Neural progenitor cell (in vitro differentiated cells): ENCODE measurements around the gene RNF126. TPM values are rescaled to one million over a fixed set of nuclear protein-coding genes. Genes with fewer than 3 reads are reported as not detected.

Experiments used
- DNase-seq: peaks from one replicate; pipeline ENCODE4 v3.0.0-alpha.2; 2016; ENCODE audit warnings: low spot score
- H2AFZ ChIP-seq: fragments of 200-600 bp; sonication (generic); replicated peaks from 2 replicates; pipeline ENCODE4 v1.6.1; 2016; ENCODE audit warnings: antibody characterized with exemption
- H3F3A ChIP-seq: fragments of 200-600 bp; sonication (generic); 2 replicates; pipeline ENCODE4 v1.6.1; 2016; ENCODE audit warnings: antibody characterized with exemption, low read depth
- H3K27ac ChIP-seq: fragments of 200-600 bp; sonication (generic); 2 replicates; pipeline ENCODE4 v1.5.1; 2016; ENCODE audit warnings: mild to moderate bottlenecking
- H3K27me3 ChIP-seq: fragments of 200-600 bp; sonication (generic); 2 replicates; pipeline ENCODE4 v1.6.1; 2016; ENCODE audit warnings: mild to moderate bottlenecking, moderate library complexity
- H3K36me3 ChIP-seq: fragments of 200-600 bp; sonication (generic); 2 replicates; pipeline ENCODE4 v1.5.1; 2016
- H3K4me1 ChIP-seq: fragments of 200-600 bp; sonication (generic); 2 replicates; pipeline ENCODE4 v1.6.1; 2016; ENCODE audit warnings: mixed run types
- H3K4me2 ChIP-seq: fragments of 200-600 bp; sonication (generic); 2 replicates; pipeline ENCODE4 v1.6.1; 2016
- H3K4me3 ChIP-seq: fragments of 200-600 bp; sonication (generic); 2 replicates; pipeline ENCODE4 v1.5.1; 2016
- H3K79me2 ChIP-seq: fragments of 200-600 bp; sonication (generic); 2 replicates; pipeline ENCODE4 v1.6.1; 2016; ENCODE audit warnings: low read depth
- H3K9ac ChIP-seq: fragments of 200-600 bp; sonication (generic); 2 replicates; pipeline ENCODE4 v1.6.1; 2016
- H3K9me3 ChIP-seq: fragments of 200-600 bp; sonication (generic); 2 replicates; pipeline ENCODE4 v1.5.1; 2016; ENCODE audit warnings: low read depth
- H4K20me1 ChIP-seq: fragments of 200-600 bp; sonication (generic); 2 replicates; pipeline ENCODE4 v1.6.1; 2016; ENCODE audit warnings: low read depth
- H3K27ac Mint-ChIP-seq: 3 replicates; pipeline ENCODE4 v1.8.0; 2021; ENCODE audit warnings: mixed read lengths
- H3K27me3 Mint-ChIP-seq: 2 replicates; pipeline ENCODE4 v1.8.0; 2022; ENCODE audit warnings: low read depth, mild to moderate bottlenecking, inconsistent platforms, moderate library complexity, mixed read lengths; ENCODE audit not compliant: insufficient read depth
- H3K36me3 Mint-ChIP-seq: 3 replicates; pipeline ENCODE4 v1.8.0; 2021; ENCODE audit warnings: mixed read lengths
- H3K4me1 Mint-ChIP-seq: 3 replicates; pipeline ENCODE4 v1.8.0; 2021; ENCODE audit warnings: mixed read lengths
- H3K4me3 Mint-ChIP-seq: 3 replicates; pipeline ENCODE4 v1.8.0; 2021; ENCODE audit warnings: mild to moderate bottlenecking, moderate library complexity, mixed read lengths
- H3K9me3 Mint-ChIP-seq: 3 replicates; pipeline ENCODE4 v1.8.0; 2020; ENCODE audit warnings: mixed read lengths
- CTCF ChIP-seq: fragments of 200-600 bp; sonication (generic); IDR thresholded peaks from 2 replicates; pipeline ENCODE4 v1.5.1; 2017; ENCODE audit warnings: antibody characterized with exemption, mild to moderate bottlenecking
- EZH2 ChIP-seq: fragments of 200-600 bp; sonication (generic); IDR thresholded peaks from 2 replicates; pipeline ENCODE4 v1.6.1; 2017; ENCODE audit warnings: antibody characterized with exemption, mild to moderate bottlenecking, moderate library complexity
- EZH2phosphoT487 ChIP-seq: fragments of 200-600 bp; sonication (generic); IDR thresholded peaks from 2 replicates; pipeline ENCODE4 v1.6.1; 2017; ENCODE audit warnings: antibody characterized with exemption
- total RNA-seq: library from RNA; depleted of rRNA; stranded (reverse); fragments of >200 nt; gene quantifications from 2 replicates; pipeline ENCODE4 v1.2.3, GENCODE V29; 2015; ENCODE audit warnings: low replicate concordance

The RNF126 gene
- total RNA-seq, 1 donor from 2014 or later: 9.7 TPM

GRCh38 chr19:660793-661426 is 2.1 kb downstream of the RNF126 start:
- peaks cover 4% of the 10 kb centered on the region for H3K27me3 Mint-ChIP-seq
- H2AFZ ChIP-seq: no peak overlapping the region
- peak overlapping the region; percentile 34 for H3K9ac ChIP-seq
- peaks cover 69% of the 10 kb centered on the region for H4K20me1 ChIP-seq
- peaks cover 7% of the 10 kb centered on the region for H3K27me3 ChIP-seq
- peaks cover 20% of the 10 kb centered on the region for H3K4me1 Mint-ChIP-seq
- TF ChIP-seq EZH2phosphoT487 (no peak), CTCF (no peak), EZH2 (no peak)
- no peak overlapping the region for H3K27ac Mint-ChIP-seq
- peaks cover 70% of the 10 kb centered on the region for H3K79me2 ChIP-seq
- H3K27ac ChIP-seq: no peak overlapping the region
- H3K9me3 ChIP-seq: no peaks in the 10 kb centered on the region
- H3K4me3 ChIP-seq: peak overlapping the region; percentile 100
- H3K36me3 ChIP-seq: no peaks in the 10 kb centered on the region
- DNase-seq: no peak
- H3K4me1 ChIP-seq: peaks cover 12% of the 10 kb centered on the region
- H3K9me3 Mint-ChIP-seq: peaks cover 3% of the 10 kb centered on the region
- peak overlapping the region; percentile 85 for H3K4me3 Mint-ChIP-seq
- H3K4me2 ChIP-seq: peak overlapping the region; percentile 99
- H3K36me3 Mint-ChIP-seq: no peaks in the 10 kb centered on the region
- peaks cover 11% of the 10 kb centered on the region for H3F3A ChIP-seq

GRCh38 chr19:658916-659839 is 3.8 kb downstream of the RNF126 start:
- Histone ChIP-seq H3K27me3 (no peaks in the 10 kb centered on the region), H3K4me1 (peaks cover 12% of the 10 kb centered on the region), H3K4me2 (no peak overlapping the region), H2AFZ (no peak overlapping the region), H3K9ac (no peak overlapping the region), H3K36me3 (no peaks in the 10 kb centered on the region), H3K4me3 (no peak overlapping the region), H3F3A (peaks cover 6% of the 10 kb centered on the region), H3K9me3 (no peaks in the 10 kb centered on the region), H3K79me2 (peaks cover 88% of the 10 kb centered on the region), H4K20me1 (peaks cover 85% of the 10 kb centered on the region), H3K27ac (no peak overlapping the region)
- Mint-ChIP-seq H3K36me3 (no peaks in the 10 kb centered on the region), H3K27me3 (no peaks in the 10 kb centered on the region), H3K4me1 (peaks cover 20% of the 10 kb centered on the region), H3K9me3 (peaks cover under 1% of the 10 kb centered on the region), H3K4me3 (no peak overlapping the region), H3K27ac (peak overlapping the region; percentile 37)
- TF ChIP-seq EZH2phosphoT487 (no peak), EZH2 (no peak), CTCF (no peak)
- no peak for DNase-seq

- peaks cover 97% of the 10 kb centered on the region for H3K79me2 ChIP-seq
- H3K27me3 ChIP-seq: no peaks in the 10 kb centered on the region
- no peak overlapping the region for H3K4me2 ChIP-seq
- Mint-ChIP-seq H3K4me1 (peaks cover 16% of the 10 kb centered on the region), H3K27ac (no peak overlapping the region), H3K27me3 (no peaks in the 10 kb centered on the region), H3K4me3 (no peak overlapping the region), H3K9me3 (no peaks in the 10 kb centered on the region), H3K36me3 (no peaks in the 10 kb centered on the region)
- no peaks in the 10 kb centered on the region for H3K9me3 ChIP-seq
- no peak for TF ChIP-seq EZH2
- TF ChIP-seq EZH2phosphoT487: no peak
- TF ChIP-seq CTCF: no peak
- H3F3A ChIP-seq: no peaks in the 10 kb centered on the region
- H4K20me1 ChIP-seq: peaks cover 94% of the 10 kb centered on the region
- H3K9ac ChIP-seq: peak overlapping the region; percentile 14
- DNase-seq: no peak
- H3K36me3 ChIP-seq: no peaks in the 10 kb centered on the region
- no peak overlapping the region for H3K27ac ChIP-seq
- peaks cover 12% of the 10 kb centered on the region for H3K4me1 ChIP-seq
- H2AFZ ChIP-seq: no peak overlapping the region
- no peak overlapping the region for H3K4me3 ChIP-seq
Observed at GRCh38 chr19:658059-658839, 4.8 kb downstream of the RNF126 start.
